Stimulated activated CD4-positive, alpha-beta T cell treated with anti-CD3 and anti-CD28 coated beads, Interleukin-1b, Interleukin-23, amount 100 ng/mL, for 24 hours (primary cell): Measurements from ENCODE around the gene PFDN2.
"Not testable (repeated sequence)": the region's sequence is repeated elsewhere in the genome, so short reads cannot be mapped to it uniquely, and the experiment has no call there.

ENCODE experiments used
- DNase-seq, 4 experiments: peaks; one replicate each; pipeline ENCODE4 v3.0.0-alpha.2; 2020; ENCODE audit warnings: low read depth in 4 of 4, low spot score in 1 of 4

Gene PFDN2

GRCh38 chr1:161139766-161140165 is 21.9 kb upstream of the PFDN2 start:
- no peak for DNase-seq

DNA sequence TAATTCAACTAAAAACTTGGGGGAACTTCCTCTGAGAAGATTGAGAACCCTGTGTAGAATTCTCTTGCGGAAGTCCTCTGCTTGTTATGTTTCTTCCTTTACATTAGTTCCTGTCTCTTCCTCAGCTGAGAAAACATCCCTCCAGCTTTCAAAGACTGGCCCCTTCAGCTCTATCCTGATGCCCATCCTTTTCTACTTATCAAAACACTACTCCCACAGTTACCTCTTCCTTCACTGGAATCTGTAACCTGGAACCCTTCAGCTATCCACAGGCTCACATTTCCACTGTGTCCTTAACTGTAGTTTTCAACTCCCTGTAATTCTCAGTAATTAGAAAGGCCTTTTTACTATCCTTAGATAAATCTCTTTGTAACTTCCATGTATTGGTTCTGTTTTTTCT is 20.6 kb upstream of the PFDN2 start:
- DNase-seq = no peak

- no peak for DNase-seq
Observed at GRCh38 chr1:161137881-161138280, 20.0 kb upstream of the PFDN2 start.

- no peak for DNase-seq
Observed at GRCh38 chr1:161133220-161133740, 15.4 kb upstream of the PFDN2 start.

DNA sequence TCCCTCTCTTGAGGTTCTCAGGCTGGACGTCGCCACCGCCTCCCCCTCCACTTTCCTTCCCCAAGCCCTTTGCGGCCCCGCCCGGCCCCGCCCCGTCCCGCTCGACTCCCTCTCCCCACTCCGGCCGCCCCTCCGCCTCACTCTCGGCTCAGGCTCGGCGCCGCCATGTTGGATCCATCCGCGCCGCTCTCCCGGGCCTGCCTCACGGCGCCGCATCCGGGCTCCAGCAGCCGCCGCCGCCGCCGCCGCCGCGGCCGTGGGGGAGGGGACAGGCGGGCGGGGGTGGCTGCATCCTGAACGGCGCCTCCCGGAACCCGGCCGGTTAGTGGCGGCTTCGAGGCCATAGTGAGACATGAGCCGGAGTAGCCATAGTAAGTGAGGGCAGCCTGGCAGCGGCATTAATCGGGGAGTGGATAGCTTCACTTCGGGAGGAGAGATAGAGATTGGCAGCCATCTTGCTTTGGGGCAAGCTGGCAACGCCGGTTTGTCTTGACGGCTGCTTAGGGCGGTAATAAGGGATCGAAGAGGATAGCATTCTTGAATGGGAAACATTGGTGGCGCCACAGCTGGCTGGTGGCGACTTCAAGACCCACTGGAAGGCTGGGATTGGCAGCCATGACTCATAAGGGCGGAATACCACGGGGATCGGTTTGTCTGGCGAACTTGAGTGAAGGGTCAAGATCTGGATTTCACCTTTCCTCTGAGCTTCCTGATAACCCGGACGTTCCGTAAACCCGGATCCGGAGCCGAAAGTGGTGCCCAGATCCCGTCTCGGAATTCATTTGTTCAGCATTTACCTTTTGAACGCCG is 14.8 kb upstream of the PFDN2 start, which contains the start of gene DEDD:
Gene DEDD, minus strand, starts transcription at position 258 of the 810 bp plus-strand sequence. CDS start 8,205 bp downstream, outside the sequence.
- DNase-seq = peak; percentile 72 to 89 (median 78)

DNA sequence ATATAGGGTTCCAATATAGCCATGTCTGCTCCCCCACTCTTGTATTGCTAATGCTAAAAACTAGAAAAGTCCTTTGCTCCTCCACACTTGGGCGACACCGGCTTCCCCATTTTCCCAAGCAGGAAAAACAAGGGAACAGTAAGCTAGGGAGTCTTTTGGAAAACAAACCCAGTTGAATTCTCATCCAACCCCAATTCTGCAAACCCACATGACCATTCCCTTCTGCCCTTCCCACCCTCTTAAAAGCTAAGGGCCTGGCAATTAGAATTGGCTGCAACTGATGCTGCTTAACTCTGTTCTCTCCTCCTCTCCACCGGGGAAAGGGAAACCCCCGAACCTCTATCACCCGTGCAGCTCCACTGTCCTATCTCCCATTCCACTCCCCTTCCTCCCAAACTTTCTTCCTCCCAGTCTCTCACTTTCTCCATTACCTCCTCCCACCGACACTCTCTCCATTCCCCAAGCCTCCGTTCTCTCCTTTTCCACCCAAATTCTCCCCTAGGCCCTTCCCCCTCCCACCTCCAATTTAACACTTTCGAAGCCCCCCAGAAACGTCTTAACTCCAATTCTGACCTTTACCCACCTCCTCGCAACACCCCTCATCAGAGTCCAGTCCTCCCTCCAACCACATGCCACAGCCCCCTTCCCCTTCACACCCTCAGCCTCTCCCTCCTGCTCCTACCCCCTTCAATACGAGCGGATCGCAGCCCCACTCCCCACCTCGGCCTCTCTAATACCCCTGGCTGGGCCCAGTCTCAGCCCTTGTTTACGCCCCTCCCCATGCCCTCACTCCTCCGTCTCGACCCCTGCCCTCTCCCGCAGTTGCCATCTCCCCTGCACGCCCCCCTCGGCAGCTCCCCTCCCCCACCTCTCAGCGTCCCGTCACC is 13.9 kb upstream of the PFDN2 start:
- no peak for DNase-seq

- no peak for DNase-seq
Observed at GRCh38 chr1:161130266-161130665, 12.4 kb upstream of the PFDN2 start.

- no peak for DNase-seq
Observed at GRCh38 chr1:161128591-161129420, 11.0 kb upstream of the PFDN2 start.

- DNase-seq = no peak
Observed at GRCh38 chr1:161127649-161128048, 9.8 kb upstream of the PFDN2 start.

GRCh38 chr1:161122967-161123366 is 5.1 kb upstream of the PFDN2 start:
- DNase-seq = no peak

GRCh38 chr1:161121834-161122233 is 4.0 kb upstream of the PFDN2 start:
- DNase-seq = no peak

GRCh38 chr1:161121042-161121650 is 3.3 kb upstream of the PFDN2 start:
- DNase-seq = no peak

DNA sequence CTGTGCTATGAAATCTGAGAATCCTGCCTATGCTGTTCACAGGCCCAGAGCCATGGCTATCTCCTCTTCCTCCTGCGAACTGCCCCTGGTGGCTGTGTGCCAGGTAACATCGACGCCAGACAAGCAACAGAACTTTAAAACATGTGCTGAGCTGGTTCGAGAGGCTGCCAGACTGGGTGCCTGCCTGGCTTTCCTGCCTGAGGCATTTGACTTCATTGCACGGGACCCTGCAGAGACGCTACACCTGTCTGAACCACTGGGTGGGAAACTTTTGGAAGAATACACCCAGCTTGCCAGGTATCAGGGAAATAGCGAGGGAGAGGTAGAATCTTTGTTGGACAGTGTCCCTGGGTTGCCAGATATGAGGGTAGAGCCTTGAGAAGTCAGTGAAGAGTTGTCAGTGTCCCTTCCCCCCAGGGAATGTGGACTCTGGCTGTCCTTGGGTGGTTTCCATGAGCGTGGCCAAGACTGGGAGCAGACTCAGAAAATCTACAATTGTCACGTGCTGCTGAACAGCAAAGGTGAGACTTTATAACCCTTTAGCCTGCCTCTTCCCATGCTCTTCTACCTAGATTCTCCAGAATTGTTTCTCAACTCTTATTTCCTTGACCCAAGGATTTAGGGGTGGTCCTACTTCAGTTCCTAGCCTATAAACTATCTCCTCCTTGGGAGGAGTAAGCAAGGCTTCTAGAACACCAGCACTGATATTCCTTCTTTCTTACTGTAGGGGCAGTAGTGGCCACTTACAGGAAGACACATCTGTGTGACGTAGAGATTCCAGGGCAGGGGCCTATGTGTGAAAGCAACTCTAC is 1.5 kb upstream of the PFDN2 start:
- DNase-seq = peak in 1 of 4 experiments; percentile 53

- not testable (repeated sequence) for DNase-seq
Observed at GRCh38 chr1:161115961-161116360, 1.9 kb downstream of the PFDN2 start.

GRCh38 chr1:161115132-161115711 is 2.6 kb downstream of the PFDN2 start:
- DNase-seq = peak in 1 of 4 experiments; percentile 31

DNA sequence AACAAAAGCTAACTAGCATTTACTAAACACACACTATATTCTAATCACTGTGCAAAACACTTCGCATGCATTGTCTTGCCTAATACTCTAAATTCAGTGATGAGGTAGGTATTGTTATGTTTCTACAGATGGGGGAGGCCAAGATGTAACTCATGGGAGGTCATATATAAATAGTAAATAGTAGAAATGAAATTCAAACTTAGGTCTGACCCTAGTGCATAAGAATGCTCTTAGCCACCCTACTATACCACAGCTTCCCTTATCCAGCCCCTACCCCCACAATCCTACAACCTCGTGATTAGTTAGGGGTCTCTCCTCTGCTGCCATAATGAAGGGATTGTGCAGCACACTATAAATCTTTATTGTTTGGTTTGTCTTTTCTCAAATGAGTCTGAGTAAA is 3.3 kb downstream of the PFDN2 start:
- no peak for DNase-seq

DNA sequence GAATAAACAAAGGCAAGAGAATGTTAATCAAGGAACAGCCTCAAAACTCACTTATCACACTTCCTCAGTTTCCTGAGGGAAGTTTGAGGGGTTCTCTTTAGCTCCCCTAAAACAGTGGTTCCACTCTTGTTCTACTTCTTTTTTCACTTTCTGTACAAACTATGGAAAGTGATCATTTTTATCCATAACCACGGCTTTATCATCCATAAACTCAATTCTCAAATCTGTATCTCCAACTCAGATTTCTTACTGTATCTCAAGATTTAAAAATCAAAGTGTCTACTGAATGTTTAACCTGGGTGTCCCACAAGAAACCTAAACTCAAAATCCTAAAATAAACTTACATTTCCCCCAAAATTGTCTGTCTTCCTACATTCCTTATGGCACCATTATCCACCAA is 3.9 kb downstream of the PFDN2 start:
- no peak for DNase-seq

- DNase-seq = no peak
Observed at GRCh38 chr1:161111527-161111926, 6.3 kb downstream of the PFDN2 start.

DNA sequence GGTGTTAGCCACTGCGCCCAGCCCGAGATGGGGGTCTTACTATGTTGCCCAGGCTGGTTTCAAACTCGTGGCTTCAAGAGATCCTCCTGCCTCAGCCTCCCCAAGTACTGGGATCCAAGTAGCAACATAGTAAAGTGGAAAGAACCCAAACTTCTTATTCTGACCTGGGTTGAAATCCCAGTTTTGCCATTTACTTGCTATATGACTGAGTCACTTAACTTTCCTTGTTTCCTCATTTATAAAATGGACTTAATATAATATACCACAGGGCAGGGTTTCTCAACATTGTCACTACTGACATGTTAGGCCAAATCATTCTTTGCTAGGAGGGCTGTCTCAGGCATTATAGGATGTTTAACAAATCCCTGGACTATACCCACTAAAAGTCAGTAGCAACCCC is 6.7 kb downstream of the PFDN2 start:
- no peak for DNase-seq
